Lung (tissue), 12 donors: Measurements from ENCODE around the gene GABRR3. TPM values are rescaled to one million over a fixed set of nuclear protein-coding genes. Genes with fewer than 3 reads are reported as not detected.

Source experiments
- ATAC-seq: fragments of 200-7000 bp; cut with Tn5 transposase; one replicate; pipeline ENCODE4 v1.9.1; 2020; ENCODE audit warnings: moderate number of reproducible peaks; ENCODE audit not compliant: insufficient read depth, low FRiP score
- DNase-seq, 3 donors: peaks; one replicate each; pipeline ENCODE4 v3.0.0-alpha.2; 2013 to 2017
- H3K27ac ChIP-seq, 2 donors: one replicate each; pipeline ENCODE4 v1.5.1; 2013; ENCODE audit warnings: mild to moderate bottlenecking in 2 of 2, moderate library complexity in 2 of 2, control low read depth in 1 of 2, inconsistent platforms in 1 of 2, low read depth in 1 of 2, low read length in 1 of 2
- H3K27me3 ChIP-seq, 3 donors: one replicate each; pipeline ENCODE4 v1.5.1; 2013; ENCODE audit warnings: low read length in 2 of 3; ENCODE audit not compliant: control insufficient read depth in 3 of 3, insufficient read depth in 3 of 3
- H3K36me3 ChIP-seq, 4 donors: one replicate each; pipeline ENCODE4 v1.5.1; 2013; ENCODE audit warnings: low read length in 4 of 4, mild to moderate bottlenecking in 1 of 4, moderate library complexity in 1 of 4; ENCODE audit not compliant: control insufficient read depth in 4 of 4, insufficient read depth in 4 of 4
- H3K4me1 ChIP-seq, 5 donors: one replicate each; pipeline ENCODE4 v1.5.1; 2013; ENCODE audit warnings: low read length in 5 of 5, mild to moderate bottlenecking in 2 of 5, moderate library complexity in 1 of 5; ENCODE audit not compliant: control insufficient read depth in 5 of 5, insufficient read depth in 5 of 5
- H3K4me3 ChIP-seq: one replicate; pipeline ENCODE4 v1.5.1; 2013; ENCODE audit warnings: mild to moderate bottlenecking, control low read depth, moderate library complexity
- H3K9ac ChIP-seq, 2 donors: one replicate each; pipeline ENCODE4 v1.5.1; 2013; ENCODE audit warnings: low read length in 2 of 2, control low read depth in 1 of 2; ENCODE audit not compliant: insufficient read depth in 1 of 2
- H3K9me3 ChIP-seq, 4 donors: one replicate each; pipeline ENCODE4 v1.5.1; 2013; ENCODE audit warnings: low read length in 3 of 4, mild to moderate bottlenecking in 1 of 4, moderate library complexity in 1 of 4; ENCODE audit not compliant: control insufficient read depth in 4 of 4, insufficient read depth in 3 of 4
- CTCF ChIP-seq: IDR thresholded peaks from 2 replicates; pipeline ENCODE4 v1.5.1; 2012; ENCODE audit warnings: mild to moderate bottlenecking; ENCODE audit errors: control extremely low read depth, extremely low read depth
- WGBS, 2 donors: extraction: QIAGEN DNeasy Blood & Tissue Kit; methylation state at CpG; one replicate each; pipeline ENCODE4 v1.1.7; 2013; 5-methylcytosine and 5-hydroxymethylcytosine counted together
- polyA plus RNA-seq, 2 donors: library from polyadenylated mRNA; stranded (reverse); fragments of 200-250 nt; gene quantifications; one replicate each; pipeline ENCODE4 v1.2.1, GENCODE V29; 2013
- total RNA-seq, 2 donors: library from RNA; depleted of rRNA in 1 of 2; stranded (reverse); fragments of >200 nt in 1 of 2; gene quantifications; one replicate each; pipeline ENCODE4 v1.2.1, GENCODE V29; 2014 to 2021
- donor health status: control.
- donor health status: control.
- donor health status: Bipolar disorder and iron deficiency.
- donor health status: healthy.
- donor health status: DM: yes; HTN: yes; CAD: no.

GABRR3 gene
- total and polyA plus RNA-seq, 4 donors, result 0.09 TPM; not detected in 3

DNA sequence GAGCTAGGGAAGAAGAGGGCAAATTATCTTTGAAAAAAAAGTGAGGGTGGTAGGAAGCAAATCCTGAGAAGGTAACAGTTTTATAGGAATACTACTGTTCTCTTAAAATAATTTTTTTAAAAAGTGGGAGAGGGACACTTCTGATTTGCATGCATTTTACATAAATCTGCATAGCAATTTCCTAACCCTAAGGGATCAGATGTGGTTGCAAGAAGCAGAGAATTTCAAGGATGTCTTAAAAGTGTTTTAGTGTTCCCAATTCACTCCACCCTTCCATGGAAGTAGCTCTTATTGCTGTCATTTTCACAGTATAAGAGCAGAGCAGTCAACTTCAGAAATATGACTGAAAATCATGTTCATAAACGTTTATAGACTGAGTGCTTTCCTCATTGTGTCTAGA, 35.1 kb downstream of the GABRR3 start:
- Histone ChIP-seq H3K36me3 (no peaks in the 10 kb centered on the region), H3K4me3 (no peak overlapping the region), H3K9ac (no peak overlapping the region), H3K27ac (no peak overlapping the region), H3K9me3 (no peaks in the 10 kb centered on the region), H3K27me3 (no peaks in the 10 kb centered on the region), H3K4me1 (no peaks in the 10 kb centered on the region)
- no peak for TF ChIP-seq CTCF
- no peak for ATAC-seq
- WGBS, 2 donors, result 25 to 64% methylated on average over 1 of the region's 1 CpG
- no peak for DNase-seq

GRCh38 chr3:97999103-97999502, 36.0 kb downstream of the GABRR3 start:
- DNase-seq (no peak), ATAC-seq (no peak)
- Histone ChIP-seq H3K27me3 (no peaks in the 10 kb centered on the region), H3K9ac (no peak overlapping the region), H3K4me3 (no peak overlapping the region), H3K4me1 (no peaks in the 10 kb centered on the region), H3K36me3 (no peaks in the 10 kb centered on the region), H3K9me3 (no peaks in the 10 kb centered on the region), H3K27ac (no peak overlapping the region)
- 94 to 95% methylated on average over 5 of the region's 5 CpGs for WGBS, 2 donors
- TF ChIP-seq CTCF, result no peak

DNA sequence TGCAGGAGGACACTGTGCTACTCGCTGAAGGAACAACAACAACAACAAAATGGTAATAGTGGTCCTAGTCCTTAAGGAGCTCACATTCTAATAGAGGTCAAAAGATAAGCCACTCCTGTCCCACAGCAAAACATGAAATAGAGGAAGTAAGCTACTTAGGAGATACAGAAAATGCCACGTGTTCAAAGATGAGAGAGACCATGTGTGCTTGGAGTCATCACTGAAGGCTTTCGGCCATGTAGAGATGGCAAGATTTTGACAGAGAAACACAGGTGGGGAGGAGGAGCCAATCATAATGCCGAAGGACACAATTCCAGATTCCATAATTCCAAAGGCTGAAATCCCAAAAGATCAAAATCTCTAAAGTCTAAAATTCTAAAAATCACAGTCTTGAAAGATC, 38.1 kb downstream of the GABRR3 start:
- H3K9ac ChIP-seq, result no peak overlapping the region
- ATAC-seq, result no peak
- 81 to 85% methylated on average over 4 of the region's 4 CpGs for WGBS, 2 donors
- peaks cover 0 to 4% (median 0%) of the 10 kb centered on the region in 5 donors for H3K4me1 ChIP-seq
- H3K36me3 ChIP-seq, result no peaks in the 10 kb centered on the region
- H3K27me3 ChIP-seq, result no peaks in the 10 kb centered on the region
- no peak overlapping the region for H3K27ac ChIP-seq
- no peaks in the 10 kb centered on the region for H3K9me3 ChIP-seq
- no peak overlapping the region for H3K4me3 ChIP-seq
- no peak for TF ChIP-seq CTCF
- DNase-seq, result no peak

DNA sequence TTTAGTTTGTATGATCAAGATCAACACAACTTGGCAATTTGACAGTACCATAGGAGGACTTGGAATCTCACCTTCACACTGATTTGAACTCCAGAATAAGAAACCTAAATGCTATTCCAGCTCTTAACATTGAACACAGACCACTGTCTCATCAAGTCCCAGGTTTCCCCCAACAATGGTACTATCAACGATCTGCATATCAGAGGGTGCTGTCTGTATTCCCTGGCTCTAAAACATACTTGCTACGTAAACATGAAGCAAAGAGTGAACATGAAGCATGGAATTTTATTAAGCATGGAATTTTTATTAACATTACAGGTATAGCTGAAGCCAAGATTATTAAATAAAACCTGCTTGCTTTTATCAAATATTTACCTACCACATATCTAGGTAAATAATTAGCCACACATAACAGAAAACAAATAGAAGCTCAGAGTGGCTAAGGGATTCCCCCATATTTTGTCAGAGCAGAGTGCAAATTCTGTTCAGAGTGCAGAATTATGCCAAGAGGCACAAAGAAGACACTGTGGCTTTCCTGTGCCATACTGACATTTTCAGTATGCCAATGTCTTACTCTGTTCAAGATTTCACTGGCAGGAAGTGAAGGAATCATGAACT, 40.7 kb downstream of the GABRR3 start:
- no peaks in the 10 kb centered on the region for H3K27me3 ChIP-seq
- H3K9ac ChIP-seq, result no peak overlapping the region
- ATAC-seq (no peak), DNase-seq (no peak)
- WGBS, 2 donors, result 75 to 93% methylated on average over 2 of the region's 2 CpGs
- H3K27ac ChIP-seq, result no peak overlapping the region
- peaks cover 0 to 15% (median 0%) of the 10 kb centered on the region in 5 donors for H3K4me1 ChIP-seq
- no peak overlapping the region for H3K4me3 ChIP-seq
- no peaks in the 10 kb centered on the region for H3K9me3 ChIP-seq
- no peaks in the 10 kb centered on the region for H3K36me3 ChIP-seq
- TF ChIP-seq CTCF, result no peak
